ES-I3 (cell line): ENCODE data around the gene RPS2.

Experiments used
- H3K36me3 ChIP-seq: 2 replicates; pipeline ENCODE4 v1.6.1; 2013; ENCODE audit warnings: mild to moderate bottlenecking, low read length, control low read depth, moderate library complexity; ENCODE audit not compliant: insufficient read depth
- H3K4me1 ChIP-seq: 2 replicates; pipeline ENCODE4 v1.6.1; 2013; ENCODE audit warnings: mild to moderate bottlenecking, control low read depth, low read length; ENCODE audit not compliant: insufficient read depth
- H3K9ac ChIP-seq: 2 replicates; pipeline ENCODE4 v1.6.1; 2013; ENCODE audit warnings: low read depth, mild to moderate bottlenecking, low read length, moderate library complexity
- H3K9me3 ChIP-seq: 2 replicates; pipeline ENCODE4 v1.6.1; 2013; ENCODE audit warnings: mild to moderate bottlenecking, low read length, moderate library complexity; ENCODE audit not compliant: control insufficient read depth, insufficient read depth

RPS2 gene

GRCh38 chr16:1912215-1912543 lies 52.4 kb downstream of the RPS2 start:
- H3K36me3 ChIP-seq = no peaks in the 10 kb centered on the region
- H3K9me3 ChIP-seq = no peaks in the 10 kb centered on the region
- H3K4me1 ChIP-seq = peaks cover 21% of the 10 kb centered on the region; the same call in 1 of the 2 replicates
- H3K9ac ChIP-seq = no peak overlapping the region
